Measurements from ENCODE around the gene SRF.

- TF ChIP-seq, protein P1, sequence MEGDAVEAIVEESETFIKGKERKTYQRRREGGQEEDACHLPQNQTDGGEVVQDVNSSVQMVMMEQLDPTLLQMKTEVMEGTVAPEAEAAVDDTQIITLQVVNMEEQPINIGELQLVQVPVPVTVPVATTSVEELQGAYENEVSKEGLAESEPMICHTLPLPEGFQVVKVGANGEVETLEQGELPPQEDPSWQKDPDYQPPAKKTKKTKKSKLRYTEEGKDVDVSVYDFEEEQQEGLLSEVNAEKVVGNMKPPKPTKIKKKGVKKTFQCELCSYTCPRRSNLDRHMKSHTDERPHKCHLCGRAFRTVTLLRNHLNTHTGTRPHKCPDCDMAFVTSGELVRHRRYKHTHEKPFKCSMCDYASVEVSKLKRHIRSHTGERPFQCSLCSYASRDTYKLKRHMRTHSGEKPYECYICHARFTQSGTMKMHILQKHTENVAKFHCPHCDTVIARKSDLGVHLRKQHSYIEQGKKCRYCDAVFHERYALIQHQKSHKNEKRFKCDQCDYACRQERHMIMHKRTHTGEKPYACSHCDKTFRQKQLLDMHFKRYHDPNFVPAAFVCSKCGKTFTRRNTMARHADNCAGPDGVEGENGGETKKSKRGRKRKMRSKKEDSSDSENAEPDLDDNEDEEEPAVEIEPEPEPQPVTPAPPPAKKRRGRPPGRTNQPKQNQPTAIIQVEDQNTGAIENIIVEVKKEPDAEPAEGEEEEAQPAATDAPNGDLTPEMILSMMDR (IDR thresholded peaks at IDR 0.05): no peak
- TF ChIP-seq POLR2A (IDR thresholded peaks at IDR 0.05) (no peak), POLR2AphosphoS5 (IDR thresholded peaks at IDR 0.05) (no peak), EP300 (IDR thresholded peaks at IDR 0.05) (no peak)
Measured at GRCh38 chr6:43142101-43142500, 29.0 kb upstream of the SRF start.
